Liver (tissue), 3 donors: ENCODE measurements around the gene ST8SIA1.

ENCODE experiments used
- EGR1 ChIP-seq, 2 donors: IDR thresholded peaks; 2 replicates each; pipeline ENCODE4 v1.6.1; 2016 to 2018; ENCODE audit warnings: antibody characterized with exemption in 2 of 2, low read depth in 2 of 2
- FOXA1 ChIP-seq: IDR thresholded peaks from 2 replicates; pipeline ENCODE4 v1.6.1; 2016; ENCODE audit warnings: antibody characterized with exemption
- GABPA ChIP-seq, 2 donors: IDR thresholded peaks in 1 of 2; conservative IDR thresholded peaks in 1 of 2; 2 replicates each; pipeline ENCODE4 v1.6.1; 2016; ENCODE audit warnings: antibody characterized with exemption in 2 of 2, mild to moderate bottlenecking in 1 of 2, moderate library complexity in 1 of 2
- HNF4A ChIP-seq, 2 donors: conservative IDR thresholded peaks; 2 replicates each; pipeline ENCODE4 v1.6.1; 2016; ENCODE audit warnings: antibody characterized with exemption in 2 of 2, mild to moderate bottlenecking in 2 of 2
- HNF4G ChIP-seq: IDR thresholded peaks from 2 replicates; pipeline ENCODE4 v1.6.1; 2016; ENCODE audit warnings: antibody characterized with exemption
- RAD21 ChIP-seq, 2 donors: IDR thresholded peaks; 2 replicates each; pipeline ENCODE4 v1.6.1; 2016; ENCODE audit warnings: antibody characterized with exemption in 2 of 2, mild to moderate bottlenecking in 2 of 2
- RXRA ChIP-seq, 2 donors: IDR thresholded peaks; 2 replicates each; pipeline ENCODE4 v1.6.1; 2017 to 2018; ENCODE audit warnings: antibody characterized with exemption in 2 of 2, mild to moderate bottlenecking in 1 of 2
- TAF1 ChIP-seq: conservative IDR thresholded peaks from 2 replicates; pipeline ENCODE4 v1.6.1; 2016; ENCODE audit warnings: antibody characterized with exemption, mild to moderate bottlenecking
- YY1 ChIP-seq: IDR thresholded peaks from 2 replicates; pipeline ENCODE4 v1.6.1; 2016; ENCODE audit warnings: antibody characterized with exemption, mild to moderate bottlenecking
- TF ChIP-seq, protein P1 (sequence below): IDR thresholded peaks from 2 replicates; pipeline ENCODE4 v1.6.1; 2016; ENCODE audit warnings: antibody characterized with exemption
- TF ChIP-seq, protein P2 (sequence below): fragments of 150-350 bp; IDR thresholded peaks from 2 replicates; pipeline ENCODE4 v1.5.1; 2017; ENCODE audit warnings: improper control_type of control experiment, low read depth, low read length; ENCODE audit not compliant: missing input control
- TF ChIP-seq, protein P3 (sequence below): IDR thresholded peaks from 2 replicates; pipeline ENCODE4 v1.6.1; 2016; ENCODE audit warnings: antibody characterized with exemption, mild to moderate bottlenecking
- TF ChIP-seq, protein P4 (sequence below): IDR thresholded peaks from 2 replicates; pipeline ENCODE4 v1.6.1; 2016; ENCODE audit warnings: antibody characterized with exemption
- donor health status: healthy.
- donor health status: healthy.

DNA sequence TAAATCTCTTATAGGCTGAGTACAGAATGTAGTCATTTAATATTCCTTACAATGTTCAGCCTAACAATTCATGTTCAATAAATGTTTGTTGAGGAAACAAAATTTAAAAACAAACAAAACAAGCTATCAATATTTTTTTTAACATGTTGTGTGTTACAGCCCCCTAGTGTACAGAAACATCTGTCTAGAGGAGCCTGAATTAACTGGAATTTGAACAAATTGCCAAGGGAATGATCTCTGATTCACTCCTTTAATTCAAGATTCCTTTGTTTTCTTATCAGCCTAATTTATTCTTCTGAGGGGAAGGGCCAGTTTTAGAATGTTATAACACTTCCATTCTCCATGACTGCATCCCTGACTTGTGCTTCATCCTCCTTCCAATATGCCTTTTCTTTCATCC lies 161.3 kb downstream of the ST8SIA1 start:
- TF ChIP-seq, protein P1, sequence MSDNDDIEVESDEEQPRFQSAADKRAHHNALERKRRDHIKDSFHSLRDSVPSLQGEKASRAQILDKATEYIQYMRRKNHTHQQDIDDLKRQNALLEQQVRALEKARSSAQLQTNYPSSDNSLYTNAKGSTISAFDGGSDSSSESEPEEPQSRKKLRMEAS: no peak
- TF ChIP-seq TAF1 (no peak), GABPA (IDR thresholded peaks at IDR 0.05 in 1 of 2, conservative IDR thresholded peaks at IDR 0.05 in 1 of 2) (no peak), YY1 (no peak), RAD21 (IDR thresholded peaks at IDR 0.05) (no peak), RXRA (IDR thresholded peaks at IDR 0.05) (no peak), EGR1 (IDR thresholded peaks at IDR 0.05; ENCODE audit: low read depth in 2 of 2) (no peak), HNF4G (no peak), FOXA1 (no peak), HNF4A (conservative IDR thresholded peaks at IDR 0.05) (no peak)
- TF ChIP-seq, protein P2, sequence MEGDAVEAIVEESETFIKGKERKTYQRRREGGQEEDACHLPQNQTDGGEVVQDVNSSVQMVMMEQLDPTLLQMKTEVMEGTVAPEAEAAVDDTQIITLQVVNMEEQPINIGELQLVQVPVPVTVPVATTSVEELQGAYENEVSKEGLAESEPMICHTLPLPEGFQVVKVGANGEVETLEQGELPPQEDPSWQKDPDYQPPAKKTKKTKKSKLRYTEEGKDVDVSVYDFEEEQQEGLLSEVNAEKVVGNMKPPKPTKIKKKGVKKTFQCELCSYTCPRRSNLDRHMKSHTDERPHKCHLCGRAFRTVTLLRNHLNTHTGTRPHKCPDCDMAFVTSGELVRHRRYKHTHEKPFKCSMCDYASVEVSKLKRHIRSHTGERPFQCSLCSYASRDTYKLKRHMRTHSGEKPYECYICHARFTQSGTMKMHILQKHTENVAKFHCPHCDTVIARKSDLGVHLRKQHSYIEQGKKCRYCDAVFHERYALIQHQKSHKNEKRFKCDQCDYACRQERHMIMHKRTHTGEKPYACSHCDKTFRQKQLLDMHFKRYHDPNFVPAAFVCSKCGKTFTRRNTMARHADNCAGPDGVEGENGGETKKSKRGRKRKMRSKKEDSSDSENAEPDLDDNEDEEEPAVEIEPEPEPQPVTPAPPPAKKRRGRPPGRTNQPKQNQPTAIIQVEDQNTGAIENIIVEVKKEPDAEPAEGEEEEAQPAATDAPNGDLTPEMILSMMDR: peak; percentile 5
- TF ChIP-seq, protein P3, sequence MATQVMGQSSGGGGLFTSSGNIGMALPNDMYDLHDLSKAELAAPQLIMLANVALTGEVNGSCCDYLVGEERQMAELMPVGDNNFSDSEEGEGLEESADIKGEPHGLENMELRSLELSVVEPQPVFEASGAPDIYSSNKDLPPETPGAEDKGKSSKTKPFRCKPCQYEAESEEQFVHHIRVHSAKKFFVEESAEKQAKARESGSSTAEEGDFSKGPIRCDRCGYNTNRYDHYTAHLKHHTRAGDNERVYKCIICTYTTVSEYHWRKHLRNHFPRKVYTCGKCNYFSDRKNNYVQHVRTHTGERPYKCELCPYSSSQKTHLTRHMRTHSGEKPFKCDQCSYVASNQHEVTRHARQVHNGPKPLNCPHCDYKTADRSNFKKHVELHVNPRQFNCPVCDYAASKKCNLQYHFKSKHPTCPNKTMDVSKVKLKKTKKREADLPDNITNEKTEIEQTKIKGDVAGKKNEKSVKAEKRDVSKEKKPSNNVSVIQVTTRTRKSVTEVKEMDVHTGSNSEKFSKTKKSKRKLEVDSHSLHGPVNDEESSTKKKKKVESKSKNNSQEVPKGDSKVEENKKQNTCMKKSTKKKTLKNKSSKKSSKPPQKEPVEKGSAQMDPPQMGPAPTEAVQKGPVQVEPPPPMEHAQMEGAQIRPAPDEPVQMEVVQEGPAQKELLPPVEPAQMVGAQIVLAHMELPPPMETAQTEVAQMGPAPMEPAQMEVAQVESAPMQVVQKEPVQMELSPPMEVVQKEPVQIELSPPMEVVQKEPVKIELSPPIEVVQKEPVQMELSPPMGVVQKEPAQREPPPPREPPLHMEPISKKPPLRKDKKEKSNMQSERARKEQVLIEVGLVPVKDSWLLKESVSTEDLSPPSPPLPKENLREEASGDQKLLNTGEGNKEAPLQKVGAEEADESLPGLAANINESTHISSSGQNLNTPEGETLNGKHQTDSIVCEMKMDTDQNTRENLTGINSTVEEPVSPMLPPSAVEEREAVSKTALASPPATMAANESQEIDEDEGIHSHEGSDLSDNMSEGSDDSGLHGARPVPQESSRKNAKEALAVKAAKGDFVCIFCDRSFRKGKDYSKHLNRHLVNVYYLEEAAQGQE: no peak
- TF ChIP-seq, protein P4, sequence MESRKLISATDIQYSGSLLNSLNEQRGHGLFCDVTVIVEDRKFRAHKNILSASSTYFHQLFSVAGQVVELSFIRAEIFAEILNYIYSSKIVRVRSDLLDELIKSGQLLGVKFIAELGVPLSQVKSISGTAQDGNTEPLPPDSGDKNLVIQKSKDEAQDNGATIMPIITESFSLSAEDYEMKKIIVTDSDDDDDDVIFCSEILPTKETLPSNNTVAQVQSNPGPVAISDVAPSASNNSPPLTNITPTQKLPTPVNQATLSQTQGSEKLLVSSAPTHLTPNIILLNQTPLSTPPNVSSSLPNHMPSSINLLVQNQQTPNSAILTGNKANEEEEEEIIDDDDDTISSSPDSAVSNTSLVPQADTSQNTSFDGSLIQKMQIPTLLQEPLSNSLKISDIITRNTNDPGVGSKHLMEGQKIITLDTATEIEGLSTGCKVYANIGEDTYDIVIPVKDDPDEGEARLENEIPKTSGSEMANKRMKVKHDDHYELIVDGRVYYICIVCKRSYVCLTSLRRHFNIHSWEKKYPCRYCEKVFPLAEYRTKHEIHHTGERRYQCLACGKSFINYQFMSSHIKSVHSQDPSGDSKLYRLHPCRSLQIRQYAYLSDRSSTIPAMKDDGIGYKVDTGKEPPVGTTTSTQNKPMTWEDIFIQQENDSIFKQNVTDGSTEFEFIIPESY: no peak
